Measurements from ENCODE around the gene ZFP30. TPM values are rescaled to one million over a fixed set of nuclear protein-coding genes. Genes with fewer than 3 reads are reported as not detected.
A peak's percentile ranks its signal among the peaks of the same experiment; 100 is the strongest.

ZFP30 gene
- total and polyA plus RNA-seq, 2 of the 13 experiments (the other 11 are each of a cell fraction or from before 2014, with no cell fraction given) = 3.4 to 19.2 TPM

- no peak for TF ChIP-seq ZHX1 (CRISPR knock-in tag; IDR thresholded peaks at IDR 0.05; ENCODE audit: low read depth)
- no peak for TF ChIP-seq BCL6 (CRISPR knock-in tag; IDR thresholded peaks at IDR 0.05)
Measured at GRCh38 chr19:37695144-37695899, 40.1 kb upstream of the ZFP30 start (continued).

GRCh38 chr19:37692956-37693620, 37.8 kb upstream of the ZFP30 start:
- H3K4me3 ChIP-seq (replicated peaks in 1 of 3; ENCODE audit: insufficient read depth in 1 of 3, low read depth in 2 of 3, low read length in 3 of 3) = no peak overlapping the region
- ATAC-seq (no peak), DNase-seq (ENCODE audit: low spot score) (peak; percentile 7), FAIRE-seq (no peak)
- no peaks in the 10 kb centered on the region for H3K9me3 ChIP-seq (ENCODE audit: low read length)
- no TSS peak for BruUV-seq (replicated peaks)
- no peaks in the 10 kb centered on the region; a peak in 1 of 5 replicates for H3K27me3 ChIP-seq (ENCODE audit: control insufficient read depth in 1 of 2, insufficient read depth in 2 of 2, low read length in 2 of 2)
- peaks cover 10% of the 10 kb centered on the region; the same call in 1 of the 2 replicates for H3K4me1 ChIP-seq (ENCODE audit: insufficient read depth, low read length)
- TF ChIP-seq ZNF850 (CRISPR knock-in tag; conservative IDR thresholded peaks at IDR 0.05) (no peak), ZNF510 (CRISPR knock-in tag; IDR thresholded peaks at IDR 0.05; ENCODE audit: low read depth) (no peak), ZNF292 (CRISPR knock-in tag; IDR thresholded peaks at IDR 0.05; ENCODE audit: borderline replicate concordance, low read depth) (0 out of 2 replicates have a peak, but pooled peaks have one; percentile 29)
- TF ChIP-seq, protein P1, sequence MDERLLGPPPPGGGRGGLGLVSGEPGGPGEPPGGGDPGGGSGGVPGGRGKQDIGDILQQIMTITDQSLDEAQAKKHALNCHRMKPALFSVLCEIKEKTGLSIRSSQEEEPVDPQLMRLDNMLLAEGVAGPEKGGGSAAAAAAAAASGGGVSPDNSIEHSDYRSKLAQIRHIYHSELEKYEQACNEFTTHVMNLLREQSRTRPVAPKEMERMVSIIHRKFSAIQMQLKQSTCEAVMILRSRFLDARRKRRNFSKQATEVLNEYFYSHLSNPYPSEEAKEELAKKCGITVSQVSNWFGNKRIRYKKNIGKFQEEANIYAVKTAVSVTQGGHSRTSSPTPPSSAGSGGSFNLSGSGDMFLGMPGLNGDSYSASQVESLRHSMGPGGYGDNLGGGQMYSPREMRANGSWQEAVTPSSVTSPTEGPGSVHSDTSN (CRISPR knock-in tag; IDR thresholded peaks at IDR 0.05) = peak; percentile 67; the same call in 1 of the 2 replicates
- TF ChIP-seq, protein P2, sequence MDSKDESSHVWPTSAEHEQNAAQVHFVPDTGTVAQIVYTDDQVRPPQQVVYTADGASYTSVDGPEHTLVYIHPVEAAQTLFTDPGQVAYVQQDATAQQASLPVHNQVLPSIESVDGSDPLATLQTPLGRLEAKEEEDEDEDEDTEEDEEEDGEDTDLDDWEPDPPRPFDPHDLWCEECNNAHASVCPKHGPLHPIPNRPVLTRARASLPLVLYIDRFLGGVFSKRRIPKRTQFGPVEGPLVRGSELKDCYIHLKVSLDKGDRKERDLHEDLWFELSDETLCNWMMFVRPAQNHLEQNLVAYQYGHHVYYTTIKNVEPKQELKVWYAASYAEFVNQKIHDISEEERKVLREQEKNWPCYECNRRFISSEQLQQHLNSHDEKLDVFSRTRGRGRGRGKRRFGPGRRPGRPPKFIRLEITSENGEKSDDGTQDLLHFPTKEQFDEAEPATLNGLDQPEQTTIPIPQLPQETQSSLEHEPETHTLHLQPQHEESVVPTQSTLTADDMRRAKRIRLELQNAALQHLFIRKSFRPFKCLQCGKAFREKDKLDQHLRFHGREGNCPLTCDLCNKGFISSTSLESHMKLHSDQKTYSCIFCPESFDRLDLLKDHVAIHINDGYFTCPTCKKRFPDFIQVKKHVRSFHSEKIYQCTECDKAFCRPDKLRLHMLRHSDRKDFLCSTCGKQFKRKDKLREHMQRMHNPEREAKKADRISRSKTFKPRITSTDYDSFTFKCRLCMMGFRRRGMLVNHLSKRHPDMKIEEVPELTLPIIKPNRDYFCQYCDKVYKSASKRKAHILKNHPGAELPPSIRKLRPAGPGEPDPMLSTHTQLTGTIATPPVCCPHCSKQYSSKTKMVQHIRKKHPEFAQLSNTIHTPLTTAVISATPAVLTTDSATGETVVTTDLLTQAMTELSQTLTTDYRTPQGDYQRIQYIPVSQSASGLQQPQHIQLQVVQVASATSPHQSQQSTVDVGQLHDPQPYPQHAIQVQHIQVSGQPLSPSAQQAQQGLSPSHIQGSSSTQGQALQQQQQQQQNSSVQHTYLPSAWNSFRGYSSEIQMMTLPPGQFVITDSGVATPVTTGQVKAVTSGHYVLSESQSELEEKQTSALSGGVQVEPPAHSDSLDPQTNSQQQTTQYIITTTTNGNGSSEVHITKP (CRISPR knock-in tag; IDR thresholded peaks at IDR 0.05; ENCODE audit: low read depth) = no peak
- H3K4me2 ChIP-seq (ENCODE audit: low read depth, low read length) = peak overlapping the region; percentile 92; the same call in 1 of the 2 replicates
- POLR2A ChIA-PET = interaction anchor here (0.6 to 1.3 kb wide), 6 partner anchors 9 to 831 kb away, joined by 3 to 13 read pairs (median 7); partner anchors contain the start of genes ZFP30, ZNF540, ZNF571 and ZNF573
- H3K79me2 ChIP-seq (ENCODE audit: insufficient read depth, low read length) = peaks cover 4% of the 10 kb centered on the region
- no peak overlapping the region for H2AFZ ChIP-seq (ENCODE audit: low read length)
- CTCF ChIA-PET (ENCODE audit: low intra/inter-chr PET ratio, low total read pairs) = no interaction called here
- H3K36me3 ChIP-seq (replicated peaks in 1 of 2; ENCODE audit: control insufficient read depth in 1 of 2, insufficient read depth in 2 of 2, low read length in 2 of 2) = peaks cover 0 to 5% of the 10 kb centered on the region in 2 experiments; a peak in 2 of 5 replicates
- H3K9ac ChIP-seq (ENCODE audit: insufficient read depth, low read depth, low read length) = no peak overlapping the region
- no peaks in the 10 kb centered on the region for H4K20me1 ChIP-seq (ENCODE audit: insufficient read depth, low read length)
- H3K27ac ChIP-seq (ENCODE audit: extremely low read length, insufficient read depth, low read length) = no peak overlapping the region
- in situ Hi-C loops (cut with HindIII; ENCODE audit: extremely low pct_ligation_motif_present, low pct_unique_long_range_greater_than_20kb) = no loop called here
- 89% methylated on average over 11 of the region's 11 CpGs for WGBS (ENCODE audit: low lambda C conversion rate)
- intact Hi-C loops (cut with micrococcal nuclease; ENCODE audit: unreplicated experiment) = loop anchor here (1.0 to 10.0 kb wide), 3 partner anchors 38 to 228 kb away; partner anchors contain the start of genes ZFP30, ZNF569, ZNF570 and ZNF573
